SJSA1 (cell line): ENCODE data around the gene HNRNPDL. TPM values are rescaled to one million over a fixed set of nuclear protein-coding genes. Genes with fewer than 3 reads are reported as not detected.
"Not testable (repeated sequence)": the region's sequence is repeated elsewhere in the genome, so short reads cannot be mapped to it uniquely, and the experiment has no call there.

Source experiments
- DNase-seq, 2 experiments: peaks; one replicate each; pipeline ENCODE4 v3.0.0-alpha.2; 2015 to 2020; ENCODE audit warnings: low spot score in 2 of 2, low read depth in 1 of 2
- H3K27ac ChIP-seq: fragments of 250-450 bp; sonication (Bioruptor Pico); 2 replicates; pipeline ENCODE4 v1.5.1; 2020; ENCODE audit warnings: mild to moderate bottlenecking, moderate library complexity
- H3K27me3 ChIP-seq: fragments of 250-450 bp; sonication (Bioruptor Pico); replicated peaks from 2 replicates; pipeline ENCODE4 v1.5.1; 2020; ENCODE audit warnings: mild to moderate bottlenecking, moderate library complexity
- H3K36me3 ChIP-seq: fragments of 250-450 bp; sonication (Bioruptor Pico); 2 replicates; pipeline ENCODE4 v1.5.1; 2020; ENCODE audit warnings: mild to moderate bottlenecking
- H3K4me1 ChIP-seq: fragments of 250-450 bp; sonication (Bioruptor Pico); replicated peaks from 2 replicates; pipeline ENCODE4 v1.6.1; 2021; ENCODE audit warnings: mild to moderate bottlenecking
- H3K4me3 ChIP-seq: fragments of 250-450 bp; sonication (Bioruptor Pico); 2 replicates; pipeline ENCODE4 v1.5.1; 2020; ENCODE audit warnings: mild to moderate bottlenecking
- H3K9me3 ChIP-seq: fragments of 250-450 bp; sonication (Bioruptor Pico); replicated peaks from 2 replicates; pipeline ENCODE4 v1.5.1; 2020; ENCODE audit warnings: mild to moderate bottlenecking
- total RNA-seq: library from RNA; depleted of rRNA; stranded (reverse); fragments of >200 nt; shearing (Covaris generic); gene quantifications from 2 replicates; pipeline ENCODE4 v1.2.3, GENCODE V29; 2014; rRNA removed

The HNRNPDL gene
- total RNA-seq, result 318 and 320 TPM in 2 replicates

DNA sequence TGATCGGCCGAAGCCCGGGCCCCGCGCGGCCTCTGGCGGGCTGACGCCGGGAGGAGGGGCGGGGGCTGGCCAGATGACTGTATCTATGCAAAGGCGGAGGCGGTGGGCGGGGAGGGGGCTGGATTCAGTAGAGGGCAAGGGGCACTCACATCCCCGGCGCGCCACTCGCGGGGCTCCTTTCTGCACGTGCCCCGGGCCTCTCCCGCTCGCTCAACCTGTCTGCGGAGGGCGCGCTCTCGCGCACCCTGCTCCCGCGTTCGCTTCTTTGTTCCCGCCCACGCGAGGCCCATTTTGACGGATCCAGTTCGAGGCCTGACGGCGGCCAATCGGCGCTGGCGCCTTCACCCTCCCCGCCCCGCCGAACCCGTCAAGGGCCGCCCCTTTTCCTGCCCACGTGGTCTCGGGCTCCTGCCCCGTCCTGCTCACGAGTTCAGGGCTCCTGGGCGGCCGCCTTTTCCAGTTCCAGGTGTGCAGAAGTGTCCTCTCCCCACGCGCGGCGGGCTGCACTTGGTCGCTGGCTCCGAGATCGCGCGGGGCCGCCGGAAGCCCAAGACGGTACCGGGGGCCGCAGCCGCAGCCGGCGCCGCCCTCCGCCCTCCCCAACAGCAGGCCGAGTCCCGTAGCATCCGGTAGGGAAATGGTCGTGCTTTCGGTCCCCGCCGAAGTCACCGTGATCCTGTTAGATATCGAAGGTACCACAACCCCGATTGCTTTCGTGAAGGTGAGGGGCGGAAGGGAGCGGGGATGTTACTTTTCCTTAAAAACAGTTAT is at the start of gene HNRNPDL, which contains the start of gene ENOPH1:
Gene HNRNPDL (minus strand): TSS at position 270 of the 771 bp plus-strand sequence. CDS start 772 bp downstream, outside the sequence.
Gene ENOPH1 (plus strand): TSS at position 398 of the 771 bp plus-strand sequence. CDS start 240 bp downstream, at position 638.
- peaks cover 47% of the 10 kb centered on the region for H3K36me3 ChIP-seq
- H3K9me3 ChIP-seq, result no peaks in the 10 kb centered on the region
- H3K4me1 ChIP-seq, result peaks cover 23% of the 10 kb centered on the region
- peak; percentile 96 to 97 for DNase-seq
- H3K4me3 ChIP-seq, result peak within 1 kb of the TSS; percentile 69
- no peaks in the 10 kb centered on the region for H3K27me3 ChIP-seq
- H3K27ac ChIP-seq, result peak within 1 kb of the TSS; percentile 96

- H3K27me3 ChIP-seq, result no peaks in the 10 kb centered on the region
- no peak overlapping the region for H3K27ac ChIP-seq
- no peaks in the 10 kb centered on the region for H3K4me1 ChIP-seq
- no peaks in the 10 kb centered on the region for H3K36me3 ChIP-seq
- H3K9me3 ChIP-seq, result no peaks in the 10 kb centered on the region
- H3K4me3 ChIP-seq, result no peak overlapping the region
- DNase-seq, result no peak
Measured at GRCh38 chr4:82479562-82479961, 49.3 kb upstream of the HNRNPDL start.

- H3K27me3 ChIP-seq, H3K36me3 ChIP-seq, H3K9me3 ChIP-seq, H3K4me3 ChIP-seq, H3K4me1 ChIP-seq, H3K27ac ChIP-seq, DNase-seq: not testable (repeated sequence)
Measured at GRCh38 chr4:82477469-82477868, 47.2 kb upstream of the HNRNPDL start.

- not testable (repeated sequence) for H3K27me3 ChIP-seq, DNase-seq, H3K4me3 ChIP-seq, H3K36me3 ChIP-seq, H3K4me1 ChIP-seq, H3K27ac ChIP-seq, H3K9me3 ChIP-seq
Measured at GRCh38 chr4:82475931-82476330, 45.7 kb upstream of the HNRNPDL start.

DNA sequence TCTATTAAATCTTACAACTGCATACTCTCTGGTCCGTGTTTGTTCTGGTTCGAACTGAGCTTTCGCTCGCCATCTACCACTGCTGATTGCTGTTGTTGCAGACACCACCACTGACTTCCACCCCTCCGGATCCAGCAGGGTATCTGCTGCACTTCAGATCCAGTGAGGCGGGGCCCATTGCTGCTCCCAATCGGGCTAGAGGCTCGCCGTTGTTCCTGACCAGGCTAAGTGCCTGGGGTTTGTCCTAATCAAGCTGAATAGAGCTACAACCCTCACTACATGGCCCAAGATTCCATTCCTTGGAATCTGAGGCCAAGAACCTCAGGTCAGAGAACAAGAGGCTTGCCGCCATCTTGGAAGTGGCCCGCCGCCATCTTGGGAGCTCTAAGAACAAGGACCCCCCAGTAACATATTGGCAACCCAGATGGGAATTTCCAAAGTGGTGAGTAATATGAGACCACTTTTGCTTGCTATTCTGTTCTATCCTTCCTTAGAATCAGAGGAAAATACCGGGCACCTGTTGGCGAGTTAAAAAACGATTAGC is 43.4 kb upstream of the HNRNPDL start:
- no peaks in the 10 kb centered on the region for H3K36me3 ChIP-seq
- H3K9me3 ChIP-seq, result no peaks in the 10 kb centered on the region
- H3K27ac ChIP-seq, result no peak overlapping the region
- no peak overlapping the region for H3K4me3 ChIP-seq
- no peak for DNase-seq
- no peaks in the 10 kb centered on the region for H3K27me3 ChIP-seq
- H3K4me1 ChIP-seq, result no peaks in the 10 kb centered on the region

DNA sequence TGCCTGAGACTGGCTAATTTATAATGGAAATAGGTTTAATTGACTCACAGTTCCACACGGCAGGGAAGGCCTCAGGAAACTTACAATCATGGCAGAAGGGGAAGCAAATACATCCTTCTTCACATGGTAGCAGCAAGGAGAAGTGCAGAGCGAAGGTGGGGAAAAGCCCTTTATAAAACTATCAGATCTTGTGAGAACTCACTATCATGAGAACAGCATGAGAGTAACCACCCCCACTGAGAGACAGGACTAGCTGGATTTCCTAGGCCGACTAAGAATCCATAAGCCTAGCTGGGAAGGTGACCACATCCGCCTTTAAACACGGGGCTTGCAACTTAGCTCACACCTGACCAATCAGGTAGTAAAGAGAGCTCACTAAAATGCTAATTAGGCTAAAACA is 42.8 kb upstream of the HNRNPDL start:
- H3K27me3 ChIP-seq, H3K4me3 ChIP-seq, DNase-seq, H3K9me3 ChIP-seq, H3K4me1 ChIP-seq, H3K36me3 ChIP-seq, H3K27ac ChIP-seq: not testable (repeated sequence)

- H3K4me3 ChIP-seq, result no peak overlapping the region
- H3K36me3 ChIP-seq, result no peaks in the 10 kb centered on the region; the same call in 1 of the 2 replicates
- H3K27ac ChIP-seq, result no peak overlapping the region
- peak in 1 of 2 experiments; percentile 45 for DNase-seq
- no peaks in the 10 kb centered on the region for H3K4me1 ChIP-seq
- H3K27me3 ChIP-seq, result no peaks in the 10 kb centered on the region
- H3K9me3 ChIP-seq, result 0 out of 2 replicates have a peak, but pooled peaks cover 4% of the 10 kb centered on the region
Measured at GRCh38 chr4:82469791-82470345, 39.6 kb upstream of the HNRNPDL start.

- Histone ChIP-seq H3K27ac (no peak overlapping the region), H3K9me3 (0 out of 2 replicates have a peak, but pooled peaks cover 4% of the 10 kb centered on the region), H3K36me3 (peaks cover 14% of the 10 kb centered on the region), H3K27me3 (no peaks in the 10 kb centered on the region), H3K4me3 (no peak overlapping the region), H3K4me1 (no peaks in the 10 kb centered on the region)
- DNase-seq, result no peak
Measured at GRCh38 chr4:82467471-82467870, 37.2 kb upstream of the HNRNPDL start.

DNA sequence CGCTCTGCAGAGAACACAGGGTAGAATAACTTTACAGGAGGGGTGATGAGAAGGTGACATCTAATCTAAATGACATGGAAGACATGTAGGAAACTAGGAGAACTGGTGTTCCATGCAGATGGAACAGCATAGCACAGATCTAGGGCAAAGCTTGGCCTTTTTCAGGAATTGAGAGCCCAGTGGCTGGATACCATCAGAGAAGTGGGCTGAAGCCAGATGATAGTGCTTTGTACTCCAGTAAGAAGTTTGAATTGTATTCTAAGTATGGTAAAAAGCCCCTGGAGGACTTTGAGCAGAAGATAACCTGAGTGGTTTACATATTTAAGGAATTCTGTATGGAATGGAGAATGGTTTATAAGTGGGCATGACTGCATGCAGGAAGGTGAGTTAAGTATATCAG is 33.0 kb upstream of the HNRNPDL start:
- H3K9me3 ChIP-seq, result 0 out of 2 replicates have a peak, but pooled peaks cover 4% of the 10 kb centered on the region
- no peak for DNase-seq
- no peak overlapping the region for H3K27ac ChIP-seq
- H3K4me3 ChIP-seq, result no peak overlapping the region
- H3K4me1 ChIP-seq, result no peaks in the 10 kb centered on the region
- H3K27me3 ChIP-seq, result no peaks in the 10 kb centered on the region
- peaks cover 42% of the 10 kb centered on the region for H3K36me3 ChIP-seq

- H3K36me3 ChIP-seq, result peaks cover 50% of the 10 kb centered on the region
- no peak overlapping the region for H3K27ac ChIP-seq
- H3K4me1 ChIP-seq, result no peaks in the 10 kb centered on the region
- no peaks in the 10 kb centered on the region for H3K27me3 ChIP-seq
- DNase-seq, result peak; percentile 73 to 83
- H3K4me3 ChIP-seq, result no peak overlapping the region
- no peaks in the 10 kb centered on the region for H3K9me3 ChIP-seq
Measured at GRCh38 chr4:82462415-82462831, 32.2 kb upstream of the HNRNPDL start.

- no peaks in the 10 kb centered on the region for H3K27me3 ChIP-seq
- no peak overlapping the region for H3K27ac ChIP-seq
- H3K4me3 ChIP-seq, result no peak overlapping the region
- no peaks in the 10 kb centered on the region for H3K9me3 ChIP-seq
- DNase-seq, result no peak
- no peaks in the 10 kb centered on the region for H3K4me1 ChIP-seq
- H3K36me3 ChIP-seq, result peaks cover 55% of the 10 kb centered on the region
Measured at GRCh38 chr4:82461710-82462109, 31.4 kb upstream of the HNRNPDL start.

GRCh38 chr4:82458729-82459128 is 28.5 kb upstream of the HNRNPDL start:
- Histone ChIP-seq H3K9me3 (no peaks in the 10 kb centered on the region), H3K4me1 (no peaks in the 10 kb centered on the region), H3K27ac (no peak overlapping the region), H3K27me3 (no peaks in the 10 kb centered on the region), H3K4me3 (no peak overlapping the region), H3K36me3 (peaks cover 66% of the 10 kb centered on the region)
- no peak for DNase-seq

- Histone ChIP-seq H3K9me3 (no peaks in the 10 kb centered on the region), H3K36me3 (peaks cover 66% of the 10 kb centered on the region), H3K4me1 (no peaks in the 10 kb centered on the region), H3K4me3 (no peak overlapping the region), H3K27ac (no peak overlapping the region), H3K27me3 (no peaks in the 10 kb centered on the region)
- DNase-seq, result no peak
Measured at GRCh38 chr4:82457266-82457665, 27.0 kb upstream of the HNRNPDL start.

DNA sequence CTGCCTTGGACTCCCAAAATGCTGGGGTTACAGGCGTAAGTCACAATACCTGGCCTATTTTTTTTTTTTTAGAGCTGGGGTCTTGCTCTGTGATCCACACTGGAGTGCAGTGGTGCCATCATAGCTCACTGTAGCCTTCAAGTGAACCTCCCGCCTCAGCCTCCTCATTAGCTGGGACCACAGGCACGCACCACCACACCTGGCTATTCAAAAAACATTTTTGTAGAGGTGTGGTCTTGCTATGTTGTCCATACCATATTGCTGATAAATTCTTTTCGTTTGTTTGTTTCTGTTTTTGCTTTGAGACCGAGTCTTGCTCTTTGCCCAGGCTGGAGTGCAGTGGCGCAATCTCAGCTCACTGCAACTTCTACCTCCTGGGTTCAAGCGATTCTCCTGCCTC is 21.8 kb upstream of the HNRNPDL start:
- no peak overlapping the region for H3K27ac ChIP-seq
- H3K27me3 ChIP-seq, result no peaks in the 10 kb centered on the region
- H3K4me3 ChIP-seq, result no peak overlapping the region
- DNase-seq, result no peak
- peaks cover 70% of the 10 kb centered on the region for H3K36me3 ChIP-seq
- no peaks in the 10 kb centered on the region for H3K9me3 ChIP-seq
- H3K4me1 ChIP-seq, result no peaks in the 10 kb centered on the region
